Memory B cell (primary cell): ENCODE measurements around the gene OR8D2.

Source experiments
- ATAC-seq: fragments of 150-1000 bp; cut with Tn5 transposase; 2 replicates; pipeline ENCODE4 v1.10.0; 2021; ENCODE audit warnings: low read depth, mild to moderate bottlenecking, moderate library complexity
- DNase-seq, 2 donors: peaks; one replicate each; pipeline ENCODE4 v3.0.0; 2022; ENCODE audit warnings: low spot score in 2 of 2
- H3K27ac Mint-ChIP-seq: one replicate; pipeline ENCODE4 v1.8.0; 2022; ENCODE audit warnings: mild to moderate bottlenecking, moderate library complexity, mixed read lengths
- H3K27me3 Mint-ChIP-seq: one replicate; pipeline ENCODE4 v1.8.0; 2022; ENCODE audit warnings: mixed read lengths
- H3K36me3 Mint-ChIP-seq: one replicate; pipeline ENCODE4 v1.8.0; 2022; ENCODE audit warnings: mild to moderate bottlenecking, mixed read lengths
- H3K4me1 Mint-ChIP-seq: one replicate; pipeline ENCODE4 v1.8.0; 2022; ENCODE audit warnings: mixed read lengths
- H3K4me3 Mint-ChIP-seq: one replicate; pipeline ENCODE4 v1.8.0; 2022; ENCODE audit warnings: mild to moderate bottlenecking, moderate library complexity, mixed read lengths
- H3K9me3 Mint-ChIP-seq: one replicate; pipeline ENCODE4 v1.8.0; 2022; ENCODE audit warnings: mixed read lengths

Gene OR8D2

GRCh38 chr11:124311269-124311668 lies 8.7 kb downstream of the OR8D2 start:
- H3K27ac Mint-ChIP-seq = no peak overlapping the region
- no peaks in the 10 kb centered on the region for H3K4me1 Mint-ChIP-seq
- no peaks in the 10 kb centered on the region for H3K9me3 Mint-ChIP-seq
- no peak for DNase-seq
- H3K36me3 Mint-ChIP-seq = no peaks in the 10 kb centered on the region
- H3K27me3 Mint-ChIP-seq = no peaks in the 10 kb centered on the region
- no peak overlapping the region for H3K4me3 Mint-ChIP-seq
- no peak for ATAC-seq

GRCh38 chr11:124310721-124311120 lies 9.3 kb downstream of the OR8D2 start:
- H3K4me1 Mint-ChIP-seq = no peaks in the 10 kb centered on the region
- DNase-seq (no peak), ATAC-seq (no peak)
- no peak overlapping the region for H3K4me3 Mint-ChIP-seq
- no peaks in the 10 kb centered on the region for H3K9me3 Mint-ChIP-seq
- no peaks in the 10 kb centered on the region for H3K27me3 Mint-ChIP-seq
- no peaks in the 10 kb centered on the region for H3K36me3 Mint-ChIP-seq
- no peak overlapping the region for H3K27ac Mint-ChIP-seq

GRCh38 chr11:124307093-124307492 lies 12.9 kb downstream of the OR8D2 start:
- H3K27ac Mint-ChIP-seq = no peak overlapping the region
- H3K4me1 Mint-ChIP-seq = no peaks in the 10 kb centered on the region
- no peaks in the 10 kb centered on the region for H3K36me3 Mint-ChIP-seq
- no peak for DNase-seq
- no peak overlapping the region for H3K4me3 Mint-ChIP-seq
- H3K9me3 Mint-ChIP-seq = no peaks in the 10 kb centered on the region
- no peak for ATAC-seq
- H3K27me3 Mint-ChIP-seq = no peaks in the 10 kb centered on the region

GRCh38 chr11:124302347-124303125 lies 17.5 kb downstream of the OR8D2 start:
- ATAC-seq = no peak

GRCh38 chr11:124301548-124301947 lies 18.4 kb downstream of the OR8D2 start:
- Mint-ChIP-seq H3K9me3 (no peaks in the 10 kb centered on the region), H3K27ac (no peak overlapping the region), H3K36me3 (no peaks in the 10 kb centered on the region), H3K4me1 (no peaks in the 10 kb centered on the region), H3K4me3 (no peak overlapping the region), H3K27me3 (no peaks in the 10 kb centered on the region)
- DNase-seq (no peak), ATAC-seq (no peak)

More at GRCh38 chr11:124302347-124303125, 17.5 kb downstream of the OR8D2 start:
- Mint-ChIP-seq H3K4me3 (no peak overlapping the region), H3K27me3 (no peaks in the 10 kb centered on the region), H3K4me1 (no peaks in the 10 kb centered on the region), H3K36me3 (no peaks in the 10 kb centered on the region), H3K27ac (no peak overlapping the region), H3K9me3 (no peaks in the 10 kb centered on the region)
- no peak for DNase-seq

GRCh38 chr11:124297921-124298320 lies 22.1 kb downstream of the OR8D2 start:
- Mint-ChIP-seq H3K27ac (no peak overlapping the region), H3K36me3 (no peaks in the 10 kb centered on the region), H3K9me3 (no peaks in the 10 kb centered on the region), H3K4me3 (no peak overlapping the region), H3K4me1 (no peaks in the 10 kb centered on the region), H3K27me3 (no peaks in the 10 kb centered on the region)
- DNase-seq (no peak), ATAC-seq (no peak)

GRCh38 chr11:124296016-124296415 lies 24.0 kb downstream of the OR8D2 start:
- ATAC-seq (no peak), DNase-seq (no peak)
- Mint-ChIP-seq H3K36me3 (no peaks in the 10 kb centered on the region), H3K4me3 (no peak overlapping the region), H3K27ac (no peak overlapping the region), H3K9me3 (no peaks in the 10 kb centered on the region), H3K4me1 (no peaks in the 10 kb centered on the region), H3K27me3 (no peaks in the 10 kb centered on the region)

- Mint-ChIP-seq H3K27ac (no peak overlapping the region), H3K36me3 (no peaks in the 10 kb centered on the region), H3K4me3 (no peak overlapping the region), H3K4me1 (no peaks in the 10 kb centered on the region), H3K9me3 (peaks cover 8% of the 10 kb centered on the region), H3K27me3 (no peaks in the 10 kb centered on the region)
- ATAC-seq (no peak), DNase-seq (no peak)
Measured at GRCh38 chr11:124294687-124295086, 25.3 kb downstream of the OR8D2 start.

- peaks cover 7% of the 10 kb centered on the region for H3K4me1 Mint-ChIP-seq
- peaks cover 26% of the 10 kb centered on the region for H3K9me3 Mint-ChIP-seq
- no peaks in the 10 kb centered on the region for H3K27me3 Mint-ChIP-seq
- H3K27ac Mint-ChIP-seq = no peak overlapping the region
- peak; percentile 53 for ATAC-seq
- peaks cover 1% of the 10 kb centered on the region for H3K36me3 Mint-ChIP-seq
- no peak overlapping the region for H3K4me3 Mint-ChIP-seq
- DNase-seq = no peak
Measured at GRCh38 chr11:124285610-124286344, 34.2 kb downstream of the OR8D2 start.

GRCh38 chr11:124278261-124278660 lies 41.7 kb downstream of the OR8D2 start:
- Mint-ChIP-seq H3K9me3 (peaks cover 6% of the 10 kb centered on the region), H3K27me3 (peaks cover 2% of the 10 kb centered on the region), H3K4me3 (no peak overlapping the region), H3K4me1 (no peaks in the 10 kb centered on the region), H3K27ac (no peak overlapping the region), H3K36me3 (no peaks in the 10 kb centered on the region)
- ATAC-seq (no peak), DNase-seq (no peak)

- Mint-ChIP-seq H3K27ac (no peak overlapping the region), H3K4me1 (no peaks in the 10 kb centered on the region), H3K27me3 (peaks cover 2% of the 10 kb centered on the region), H3K4me3 (no peak overlapping the region), H3K36me3 (no peaks in the 10 kb centered on the region), H3K9me3 (peaks cover 5% of the 10 kb centered on the region)
- ATAC-seq (no peak), DNase-seq (no peak)
Measured at GRCh38 chr11:124277804-124278203, 42.2 kb downstream of the OR8D2 start.

- Mint-ChIP-seq H3K27me3 (peaks cover 2% of the 10 kb centered on the region), H3K36me3 (no peaks in the 10 kb centered on the region), H3K27ac (no peak overlapping the region), H3K9me3 (peaks cover 5% of the 10 kb centered on the region), H3K4me3 (no peak overlapping the region), H3K4me1 (no peaks in the 10 kb centered on the region)
- DNase-seq = no peak
- ATAC-seq = no peak
Measured at GRCh38 chr11:124277207-124277606, 42.8 kb downstream of the OR8D2 start.

GRCh38 chr11:124276081-124276480 lies 43.9 kb downstream of the OR8D2 start:
- no peak overlapping the region for H3K4me3 Mint-ChIP-seq
- H3K36me3 Mint-ChIP-seq = no peaks in the 10 kb centered on the region
- no peaks in the 10 kb centered on the region for H3K4me1 Mint-ChIP-seq
- DNase-seq (no peak), ATAC-seq (no peak)
- H3K9me3 Mint-ChIP-seq = peaks cover 4% of the 10 kb centered on the region
- H3K27me3 Mint-ChIP-seq = peaks cover 2% of the 10 kb centered on the region
- no peak overlapping the region for H3K27ac Mint-ChIP-seq

GRCh38 chr11:124274000-124274399 lies 46.0 kb downstream of the OR8D2 start:
- peaks cover 2% of the 10 kb centered on the region for H3K27me3 Mint-ChIP-seq
- no peak overlapping the region for H3K27ac Mint-ChIP-seq
- H3K4me1 Mint-ChIP-seq = no peaks in the 10 kb centered on the region

More at GRCh38 chr11:124274000-124274399, 46.0 kb downstream of the OR8D2 start:
- H3K9me3 Mint-ChIP-seq = no peaks in the 10 kb centered on the region
- DNase-seq (no peak), ATAC-seq (no peak)
- no peak overlapping the region for H3K4me3 Mint-ChIP-seq
- H3K36me3 Mint-ChIP-seq = no peaks in the 10 kb centered on the region
